Endodermal cell (in vitro differentiated cells): ENCODE results near the gene MAP1S. TPM values are rescaled to one million over a fixed set of nuclear protein-coding genes. Genes with fewer than 3 reads are reported as not detected.

Source experiments
- DNase-seq: peaks from one replicate; pipeline ENCODE4 v3.0.0-alpha.2; 2017
- H3K27ac ChIP-seq: 2 replicates; pipeline ENCODE4 v1.5.1; 2013; ENCODE audit warnings: mild to moderate bottlenecking, low read depth, low read length, moderate library complexity
- H3K27me3 ChIP-seq: 2 replicates; pipeline ENCODE4 v1.6.1; 2013; ENCODE audit warnings: mild to moderate bottlenecking, low read length, moderate library complexity; ENCODE audit not compliant: insufficient read depth, control insufficient read depth, poor library complexity, severe bottlenecking
- H3K36me3 ChIP-seq: 2 replicates; pipeline ENCODE4 v1.7.0; 2013; ENCODE audit warnings: mild to moderate bottlenecking, low read length, moderate library complexity; ENCODE audit not compliant: control insufficient read depth, insufficient read depth
- H3K4me1 ChIP-seq: one replicate; pipeline ENCODE4 v1.7.0; 2013; ENCODE audit warnings: low read length; ENCODE audit not compliant: control insufficient read depth, insufficient read depth
- H3K4me3 ChIP-seq: 2 replicates; pipeline ENCODE4 v1.5.1; 2013; ENCODE audit warnings: mild to moderate bottlenecking, low read length, moderate library complexity
- H3K9ac ChIP-seq: 2 replicates; pipeline ENCODE4 v1.6.1; 2013; ENCODE audit warnings: mild to moderate bottlenecking, low read length, moderate library complexity; ENCODE audit not compliant: poor library complexity, severe bottlenecking; ENCODE audit errors: extremely low read depth
- H3K9me3 ChIP-seq: 2 replicates; pipeline ENCODE4 v1.6.1; 2013; ENCODE audit warnings: mild to moderate bottlenecking, low read length, moderate library complexity; ENCODE audit not compliant: control insufficient read depth
- H3K27ac Mint-ChIP-seq: 2 replicates; pipeline ENCODE4 v1.8.0; 2020; ENCODE audit warnings: mixed read lengths
- H3K27me3 Mint-ChIP-seq: 2 replicates; pipeline ENCODE4 v1.8.0; 2021; ENCODE audit warnings: mild to moderate bottlenecking, mixed read lengths; ENCODE audit not compliant: insufficient read depth
- H3K36me3 Mint-ChIP-seq: 2 replicates; pipeline ENCODE4 v1.8.0; 2020; ENCODE audit warnings: low read depth, mixed read lengths
- H3K4me1 Mint-ChIP-seq: 2 replicates; pipeline ENCODE4 v1.8.0; 2020; ENCODE audit warnings: mixed read lengths
- H3K4me3 Mint-ChIP-seq: 2 replicates; pipeline ENCODE4 v1.8.0; 2020; ENCODE audit warnings: mild to moderate bottlenecking, moderate library complexity, mixed read lengths
- H3K9me3 Mint-ChIP-seq: 2 replicates; pipeline ENCODE4 v1.8.0; 2020; ENCODE audit warnings: mild to moderate bottlenecking, mixed read lengths
- WGBS, 2 experiments: methylation state at CpG; one replicate each; pipeline versions ENCODE4 v1.1.5 to v1.1.7; 2013; ENCODE audit warnings: missing lambda C conversion rate in 2 of 2, mixed read lengths in 1 of 2; ENCODE audit not compliant: insufficient coverage in 1 of 2, insufficient read length in 1 of 2; 5-methylcytosine and 5-hydroxymethylcytosine counted together
- total RNA-seq, 2 donors: library from RNA; stranded (reverse); fragmentation: NEBNext Ultra II Directional in 1 of 2; extraction: Animal tissue kit (Norgen Biotek cat#: 25700) in 1 of 2; gene quantifications; 2 replicates in 1 of 2; 3 replicates in 1 of 2; pipeline ENCODE4 v1.2.1, GENCODE V29; 2021
- TF ChIP-seq, protein P1 (sequence below): fragments of 200-600 bp; sonication (generic); conservative IDR thresholded peaks from 2 replicates; pipeline ENCODE4 v1.5.0; 2021; ENCODE audit warnings: antibody characterized with exemption, mild to moderate bottlenecking

Gene MAP1S
- total RNA-seq, 2 donors from 2014 or later: 90.2 to 96.7 TPM

DNA sequence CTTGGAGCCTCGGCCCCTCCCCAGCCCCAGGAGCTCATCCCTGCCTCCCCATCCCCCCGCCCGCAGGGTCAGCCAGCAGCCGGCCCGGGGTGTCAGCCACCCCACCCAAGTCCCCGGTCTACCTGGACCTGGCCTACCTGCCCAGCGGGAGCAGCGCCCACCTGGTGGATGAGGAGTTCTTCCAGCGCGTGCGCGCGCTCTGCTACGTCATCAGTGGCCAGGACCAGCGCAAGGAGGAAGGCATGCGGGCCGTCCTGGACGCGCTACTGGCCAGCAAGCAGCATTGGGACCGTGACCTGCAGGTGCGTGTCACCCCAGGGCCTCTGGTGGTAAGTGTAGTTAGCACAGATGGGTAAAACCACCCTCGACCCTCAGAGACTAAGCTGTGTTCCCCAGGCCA lies 13.8 kb downstream of the MAP1S start:
- TF ChIP-seq, protein P1, sequence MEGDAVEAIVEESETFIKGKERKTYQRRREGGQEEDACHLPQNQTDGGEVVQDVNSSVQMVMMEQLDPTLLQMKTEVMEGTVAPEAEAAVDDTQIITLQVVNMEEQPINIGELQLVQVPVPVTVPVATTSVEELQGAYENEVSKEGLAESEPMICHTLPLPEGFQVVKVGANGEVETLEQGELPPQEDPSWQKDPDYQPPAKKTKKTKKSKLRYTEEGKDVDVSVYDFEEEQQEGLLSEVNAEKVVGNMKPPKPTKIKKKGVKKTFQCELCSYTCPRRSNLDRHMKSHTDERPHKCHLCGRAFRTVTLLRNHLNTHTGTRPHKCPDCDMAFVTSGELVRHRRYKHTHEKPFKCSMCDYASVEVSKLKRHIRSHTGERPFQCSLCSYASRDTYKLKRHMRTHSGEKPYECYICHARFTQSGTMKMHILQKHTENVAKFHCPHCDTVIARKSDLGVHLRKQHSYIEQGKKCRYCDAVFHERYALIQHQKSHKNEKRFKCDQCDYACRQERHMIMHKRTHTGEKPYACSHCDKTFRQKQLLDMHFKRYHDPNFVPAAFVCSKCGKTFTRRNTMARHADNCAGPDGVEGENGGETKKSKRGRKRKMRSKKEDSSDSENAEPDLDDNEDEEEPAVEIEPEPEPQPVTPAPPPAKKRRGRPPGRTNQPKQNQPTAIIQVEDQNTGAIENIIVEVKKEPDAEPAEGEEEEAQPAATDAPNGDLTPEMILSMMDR: no peak
- Histone ChIP-seq H3K27me3 (no peaks in the 10 kb centered on the region), H3K9ac (no peak overlapping the region), H3K27ac (no peak overlapping the region), H3K36me3 (peaks cover 71% of the 10 kb centered on the region), H3K9me3 (no peaks in the 10 kb centered on the region), H3K4me3 (no peak overlapping the region), H3K4me1 (no peaks in the 10 kb centered on the region)
- Mint-ChIP-seq H3K27ac (no peak overlapping the region), H3K4me3 (no peak overlapping the region), H3K36me3 (peaks cover 71% of the 10 kb centered on the region), H3K9me3 (no peaks in the 10 kb centered on the region), H3K27me3 (no peaks in the 10 kb centered on the region), H3K4me1 (no peaks in the 10 kb centered on the region)
- WGBS, 2 experiments: 97% methylated on average over 17 to 22 of the region's 22 CpGs
- no peak for DNase-seq

DNA sequence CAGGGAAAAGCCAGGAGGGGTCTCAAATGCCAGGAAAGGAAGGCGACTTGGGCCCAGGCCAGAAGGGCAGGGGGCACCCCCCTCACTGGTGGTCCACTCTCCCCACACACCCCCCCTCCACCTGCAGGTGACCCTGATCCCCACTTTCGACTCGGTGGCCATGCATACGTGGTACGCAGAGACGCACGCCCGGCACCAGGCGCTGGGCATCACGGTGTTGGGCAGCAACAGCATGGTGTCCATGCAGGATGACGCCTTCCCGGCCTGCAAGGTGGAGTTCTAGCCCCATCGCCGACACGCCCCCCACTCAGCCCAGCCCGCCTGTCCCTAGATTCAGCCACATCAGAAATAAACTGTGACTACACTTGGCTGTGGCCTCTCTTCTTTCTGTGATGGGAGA lies 14.9 kb downstream of the MAP1S start:
- Mint-ChIP-seq H3K27me3 (no peaks in the 10 kb centered on the region), H3K4me3 (no peak overlapping the region)
- WGBS, 2 experiments: 95% methylated on average over 14 to 16 of the region's 16 CpGs

DNA sequence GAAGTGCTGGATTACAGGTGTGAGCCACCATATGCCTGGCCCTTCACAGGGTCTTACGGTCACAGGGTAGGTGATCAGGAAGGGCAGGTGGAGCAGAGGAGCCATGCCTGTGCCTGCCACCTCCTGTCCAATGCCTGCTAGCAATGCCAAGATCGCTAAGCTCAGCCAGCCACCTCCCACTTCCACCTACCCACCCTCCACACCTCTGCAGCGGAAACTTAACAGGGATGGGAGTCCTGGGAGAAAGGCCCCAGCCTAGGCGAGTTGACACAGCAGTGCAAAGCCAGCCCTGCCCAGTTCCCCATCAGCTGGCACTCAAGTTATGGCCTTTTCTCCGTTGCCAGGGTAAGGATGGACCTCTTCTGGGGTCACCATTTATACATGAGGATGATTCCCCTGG lies 16.1 kb downstream of the MAP1S start:
- no peaks in the 10 kb centered on the region for H3K9me3 Mint-ChIP-seq
- no peak overlapping the region for H3K27ac ChIP-seq
- H3K36me3 Mint-ChIP-seq: peaks cover 56% of the 10 kb centered on the region
- H3K4me3 Mint-ChIP-seq: no peak overlapping the region
- H3K9ac ChIP-seq: no peak overlapping the region
- no peaks in the 10 kb centered on the region for H3K27me3 ChIP-seq
- H3K4me3 ChIP-seq: no peak overlapping the region
- 94 to 100% methylated on average over 2 to 5 of the region's 5 CpGs for WGBS, 2 experiments
- peaks cover 49% of the 10 kb centered on the region for H3K36me3 ChIP-seq
- H3K9me3 ChIP-seq: no peaks in the 10 kb centered on the region
- H3K4me1 Mint-ChIP-seq: no peaks in the 10 kb centered on the region
- no peak overlapping the region for H3K27ac Mint-ChIP-seq
- no peaks in the 10 kb centered on the region for H3K27me3 Mint-ChIP-seq
- no peak for DNase-seq
- no peaks in the 10 kb centered on the region for H3K4me1 ChIP-seq
- TF ChIP-seq, protein P1: no peak

More for the DNA sequence above, 14.9 kb downstream of the MAP1S start:
- Histone ChIP-seq H3K4me3 (no peak overlapping the region), H3K27me3 (no peaks in the 10 kb centered on the region), H3K9ac (no peak overlapping the region), H3K27ac (no peak overlapping the region), H3K9me3 (no peaks in the 10 kb centered on the region), H3K36me3 (peaks cover 61% of the 10 kb centered on the region), H3K4me1 (no peaks in the 10 kb centered on the region)
- peaks cover 67% of the 10 kb centered on the region for H3K36me3 Mint-ChIP-seq
- DNase-seq: no peak
- TF ChIP-seq, protein P1: no peak
- no peak overlapping the region for H3K27ac Mint-ChIP-seq
- H3K4me1 Mint-ChIP-seq: no peaks in the 10 kb centered on the region
- no peaks in the 10 kb centered on the region for H3K9me3 Mint-ChIP-seq
